Chondrocyte (in vitro differentiated cells): ENCODE results near the gene PAQR6. TPM values are rescaled to one million over a fixed set of nuclear protein-coding genes. Genes with fewer than 3 reads are reported as not detected.
"Not testable (repeated sequence)": the region's sequence is repeated elsewhere in the genome, so short reads cannot be mapped to it uniquely, and the experiment has no call there.

Experiments
- DNase-seq: peaks from one replicate; pipeline ENCODE4 v3.0.0; 2021; ENCODE audit warnings: mixed read lengths, low spot score
- H3K27ac Mint-ChIP-seq: one replicate; pipeline ENCODE4 v1.8.0; 2021; ENCODE audit warnings: mild to moderate bottlenecking, moderate library complexity, mixed read lengths; ENCODE audit not compliant: unreplicated experiment
- H3K27me3 Mint-ChIP-seq: 2 replicates; pipeline ENCODE4 v1.8.0; 2021; ENCODE audit warnings: low read depth, mixed read lengths
- H3K36me3 Mint-ChIP-seq: 2 replicates; pipeline ENCODE4 v1.8.0; 2021; ENCODE audit warnings: low read depth, mixed read lengths
- H3K4me1 Mint-ChIP-seq: 2 replicates; pipeline ENCODE4 v1.8.0; 2021; ENCODE audit warnings: low read depth, mild to moderate bottlenecking, mixed read lengths
- H3K4me3 Mint-ChIP-seq: one replicate; pipeline ENCODE4 v1.8.0; 2021; ENCODE audit warnings: mild to moderate bottlenecking, moderate library complexity, mixed read lengths; ENCODE audit not compliant: unreplicated experiment
- H3K9me3 Mint-ChIP-seq: 2 replicates; pipeline ENCODE4 v1.8.0; 2021; ENCODE audit warnings: low read depth, mixed read lengths
- CTCF ChIP-seq: fragments of 200-600 bp; sonication (generic); IDR thresholded peaks from 2 replicates; pipeline ENCODE4 v1.5.0; 2021; ENCODE audit warnings: antibody characterized with exemption, mild to moderate bottlenecking, moderate library complexity
- total RNA-seq: library from RNA; stranded (reverse); gene quantifications from 3 replicates; pipeline ENCODE4 v1.2.1, GENCODE V29; 2021

Gene PAQR6
- total RNA-seq, 1 donor from 2014 or later, result 4.9 TPM

- no peak overlapping the region for H3K27ac Mint-ChIP-seq
- no peak overlapping the region for H3K4me3 Mint-ChIP-seq
- H3K4me1 Mint-ChIP-seq, result peaks cover 21% of the 10 kb centered on the region
Measured at GRCh38 chr1:156217871-156218270, 30.0 kb downstream of the PAQR6 start.

GRCh38 chr1:156216361-156217086, 31.3 kb downstream of the PAQR6 start:
- not testable (repeated sequence) for H3K4me3 Mint-ChIP-seq, H3K9me3 Mint-ChIP-seq, DNase-seq, H3K36me3 Mint-ChIP-seq, H3K27ac Mint-ChIP-seq, H3K27me3 Mint-ChIP-seq
- peaks cover 20% of the 10 kb centered on the region for H3K4me1 Mint-ChIP-seq

More at GRCh38 chr1:156217871-156218270, 30.0 kb downstream of the PAQR6 start:
- DNase-seq, result no peak
- Mint-ChIP-seq H3K36me3 (peaks cover 13% of the 10 kb centered on the region), H3K9me3 (no peaks in the 10 kb centered on the region), H3K27me3 (no peaks in the 10 kb centered on the region)
- TF ChIP-seq CTCF, result no peak

GRCh38 chr1:156214024-156214748, 33.7 kb downstream of the PAQR6 start:
- peak overlapping the region; percentile 91 for H3K4me3 Mint-ChIP-seq
- no peaks in the 10 kb centered on the region for H3K27me3 Mint-ChIP-seq
- no peak for DNase-seq
- TF ChIP-seq CTCF, result no peak
- H3K36me3 Mint-ChIP-seq, result peaks cover 5% of the 10 kb centered on the region
- peak overlapping the region; percentile 88 for H3K27ac Mint-ChIP-seq
- H3K4me1 Mint-ChIP-seq, result peaks cover 20% of the 10 kb centered on the region
- no peaks in the 10 kb centered on the region for H3K9me3 Mint-ChIP-seq

- TF ChIP-seq CTCF, result no peak
- Mint-ChIP-seq H3K4me1 (peaks cover 20% of the 10 kb centered on the region), H3K27me3 (no peaks in the 10 kb centered on the region), H3K4me3 (peak overlapping the region; percentile 91), H3K27ac (peak overlapping the region; percentile 98), H3K9me3 (no peaks in the 10 kb centered on the region), H3K36me3 (peaks cover 5% of the 10 kb centered on the region)
- no peak for DNase-seq
Measured at GRCh38 chr1:156213644-156213966, 34.3 kb downstream of the PAQR6 start.

GRCh38 chr1:156212833-156213643, 34.8 kb downstream of the PAQR6 start, which contains the start of gene PMF1:
Gene PMF1, plus strand, starts transcription at chr1:156213007. Its CDS starts 9 bp downstream, at chr1:156213016.
- Mint-ChIP-seq H3K27ac (peak within 1 kb of the TSS; percentile 98), H3K27me3 (no peaks in the 10 kb centered on the region), H3K4me1 (peaks cover 20% of the 10 kb centered on the region), H3K4me3 (peak within 1 kb of the TSS; percentile 91), H3K9me3 (no peaks in the 10 kb centered on the region), H3K36me3 (peaks cover 5% of the 10 kb centered on the region)
- TF ChIP-seq CTCF, result no peak
- DNase-seq, result peak; percentile 98
